Mesothelial cell of epicardium (in vitro differentiated cells): ENCODE measurements around the gene RUSF1. TPM values are rescaled to one million over a fixed set of nuclear protein-coding genes. Genes with fewer than 3 reads are reported as not detected.

Source experiments
- DNase-seq, 2 experiments: peaks; one replicate each; pipeline ENCODE4 v3.0.0; 2021; ENCODE audit warnings: low spot score in 2 of 2; ENCODE audit not compliant: unreplicated experiment in 2 of 2
- H3K27ac Mint-ChIP-seq: 2 replicates; pipeline ENCODE4 v1.8.0; 2021; ENCODE audit warnings: mixed read lengths
- H3K27me3 Mint-ChIP-seq: 2 replicates; pipeline ENCODE4 v1.8.0; 2021; ENCODE audit warnings: low read depth, mixed read lengths
- H3K36me3 Mint-ChIP-seq: 2 replicates; pipeline ENCODE4 v1.8.0; 2021; ENCODE audit warnings: mixed read lengths
- H3K4me1 Mint-ChIP-seq: 2 replicates; pipeline ENCODE4 v1.8.0; 2021; ENCODE audit warnings: mixed read lengths
- H3K4me3 Mint-ChIP-seq: 2 replicates; pipeline ENCODE4 v1.8.0; 2021; ENCODE audit warnings: mild to moderate bottlenecking, moderate library complexity, mixed read lengths
- H3K9me3 Mint-ChIP-seq: 2 replicates; pipeline ENCODE4 v1.8.0; 2021; ENCODE audit warnings: mixed read lengths
- CTCF ChIP-seq: fragments of 200-600 bp; sonication (generic); IDR thresholded peaks from one replicate; pipeline ENCODE4 v1.5.0; 2021; ENCODE audit warnings: antibody characterized with exemption; ENCODE audit not compliant: unreplicated experiment
- total RNA-seq: library from RNA; stranded (reverse); gene quantifications from 3 replicates; pipeline ENCODE4 v1.2.1, GENCODE V29; 2021

The RUSF1 gene
- total RNA-seq, 1 donor from 2014 or later: 88.9 TPM

- Mint-ChIP-seq H3K4me1 (peaks cover 37% of the 10 kb centered on the region), H3K27ac (peak within 1 kb of the TSS; percentile 99), H3K27me3 (no peaks in the 10 kb centered on the region), H3K36me3 (peaks cover 9% of the 10 kb centered on the region), H3K9me3 (no peaks in the 10 kb centered on the region), H3K4me3 (peak within 1 kb of the TSS; percentile 87)
- TF ChIP-seq CTCF: peak; percentile 44
- peak; percentile 92 to 96 for DNase-seq
These were observed 49.1 kb downstream of the RUSF1 start, which contains the start of gene ARMC5 for GRCh38 chr16:31458844-31459686. Gene ARMC5, plus strand, starts transcription at chr16:31459501. Its CDS starts 24 bp downstream, at chr16:31459525.

- H3K27ac Mint-ChIP-seq: peak overlapping the region; percentile 98
- H3K4me1 Mint-ChIP-seq: peaks cover 45% of the 10 kb centered on the region
- DNase-seq: peak in 1 of 2 experiments; percentile 58
- peak overlapping the region; percentile 87 for H3K4me3 Mint-ChIP-seq
- no peaks in the 10 kb centered on the region for H3K27me3 Mint-ChIP-seq
- TF ChIP-seq CTCF: no peak
- H3K9me3 Mint-ChIP-seq: no peaks in the 10 kb centered on the region
- peaks cover 4% of the 10 kb centered on the region for H3K36me3 Mint-ChIP-seq
These were observed 49.9 kb downstream of the RUSF1 start for GRCh38 chr16:31458073-31458843.

- Mint-ChIP-seq H3K4me1 (peaks cover 52% of the 10 kb centered on the region), H3K27ac (no peak overlapping the region), H3K27me3 (no peaks in the 10 kb centered on the region), H3K9me3 (no peaks in the 10 kb centered on the region), H3K36me3 (no peaks in the 10 kb centered on the region), H3K4me3 (peak overlapping the region; percentile 13)
- no peak for TF ChIP-seq CTCF
- no peak for DNase-seq
These were observed 51.2 kb downstream of the RUSF1 start for GRCh38 chr16:31456988-31457360.

- Mint-ChIP-seq H3K4me3 (no peak overlapping the region), H3K9me3 (no peaks in the 10 kb centered on the region), H3K27ac (peak overlapping the region; percentile 50), H3K27me3 (no peaks in the 10 kb centered on the region), H3K36me3 (no peaks in the 10 kb centered on the region), H3K4me1 (peaks cover 52% of the 10 kb centered on the region)
- no peak for DNase-seq
- no peak for TF ChIP-seq CTCF
These were observed 52.4 kb downstream of the RUSF1 start for GRCh38 chr16:31455601-31456314.
